Hematopoietic multipotent progenitor cell (in vitro differentiated cells): ENCODE results near the gene ABI3. TPM values are rescaled to one million over a fixed set of nuclear protein-coding genes. Genes with fewer than 3 reads are reported as not detected.

Experiments
- DNase-seq, 3 donors: peaks; one replicate each; pipeline ENCODE4 v3.0.0-alpha.2; 2011 to 2015; ENCODE audit warnings: low read depth in 2 of 3, low spot score in 2 of 3
- total RNA-seq: library from RNA; depleted of rRNA; stranded (reverse); fragments of >200 nt; gene quantifications from one replicate; pipeline ENCODE4 v1.2.3, GENCODE V29; 2012

ABI3 gene
- total RNA-seq, 1 donor: 0.54 TPM

GRCh38 chr17:49196520-49196919, 14.0 kb upstream of the ABI3 start:
- DNase-seq: no peak

GRCh38 chr17:49197346-49197998, 13.0 kb upstream of the ABI3 start:
- no peak for DNase-seq

- no peak for DNase-seq
Measured at GRCh38 chr17:49198211-49198610, 12.3 kb upstream of the ABI3 start.

DNA sequence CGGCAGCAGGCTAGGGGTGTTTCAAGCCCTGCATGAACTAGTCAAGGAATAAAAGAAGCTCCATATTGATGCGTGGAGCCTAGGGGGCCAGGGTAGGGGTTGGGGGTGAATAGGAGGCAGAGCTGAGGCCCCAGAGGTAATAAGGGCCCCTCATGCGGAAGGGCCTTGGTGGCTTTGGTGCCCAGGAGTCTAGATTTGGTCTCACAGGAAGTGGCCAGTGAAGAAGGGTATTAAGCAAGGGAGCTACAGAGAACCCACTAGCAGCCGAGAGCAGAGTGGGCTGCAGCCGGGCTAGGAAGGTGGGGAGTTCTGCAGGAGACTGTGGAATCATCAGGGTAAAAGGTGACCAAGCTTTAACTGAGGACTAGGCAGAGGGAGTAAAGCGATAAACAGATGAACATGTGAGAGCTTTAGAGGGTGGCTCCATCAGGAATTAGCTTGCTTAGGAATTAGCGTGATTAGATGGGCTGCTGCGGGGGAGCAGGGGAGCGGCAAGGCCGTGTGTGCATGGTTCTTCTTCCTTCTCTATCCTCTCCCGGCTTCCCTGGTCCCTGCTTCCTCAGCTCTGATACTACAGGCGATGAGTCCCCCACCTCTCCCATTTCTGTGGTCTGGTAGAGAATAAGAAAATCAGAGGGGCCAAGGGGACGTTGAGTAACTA, 10.0 kb upstream of the ABI3 start:
- no peak for DNase-seq

DNA sequence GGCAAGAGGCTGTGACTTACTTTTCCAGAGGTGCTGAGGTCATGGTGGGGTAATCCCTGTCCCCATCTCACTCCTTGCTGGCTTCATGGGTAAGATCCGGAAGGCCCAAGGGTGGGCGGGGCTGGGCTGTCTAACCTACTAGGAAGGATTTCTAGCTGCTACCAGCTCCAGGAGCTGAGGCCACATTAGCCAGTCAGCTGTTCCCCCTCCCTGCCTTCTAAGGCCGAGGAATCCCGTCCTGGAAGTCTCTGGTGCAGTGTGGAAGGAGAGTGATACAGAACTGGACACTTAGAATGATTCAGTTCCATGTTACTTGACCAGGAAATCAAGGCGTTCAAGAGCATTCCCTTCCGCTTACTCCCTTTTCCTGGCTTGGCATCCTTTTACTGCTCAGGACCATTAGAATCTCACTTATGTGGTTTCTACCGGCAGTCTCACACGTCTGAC, 9.0 kb upstream of the ABI3 start:
- DNase-seq: no peak

DNA sequence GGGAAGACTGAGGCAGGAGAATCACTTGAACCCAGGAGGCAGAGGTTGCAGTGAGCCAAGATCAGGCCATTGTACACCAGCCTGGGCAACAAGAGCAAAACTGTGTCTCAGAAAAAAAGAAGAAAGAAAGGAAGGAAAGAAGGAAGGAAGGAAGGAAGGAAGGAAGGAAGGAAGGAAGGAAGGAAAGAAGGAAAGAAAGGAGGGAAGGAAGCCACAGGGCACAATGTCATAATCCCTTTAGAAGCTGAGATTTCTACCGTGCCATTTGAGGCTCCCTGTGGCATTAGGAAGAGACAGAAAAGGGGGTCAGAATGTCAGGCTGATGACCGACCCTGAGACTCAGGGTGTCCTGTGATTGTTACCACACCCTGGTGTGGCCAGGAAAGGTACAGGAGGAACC, 6.7 kb upstream of the ABI3 start:
- no peak for DNase-seq

GRCh38 chr17:49204516-49204915, 6.0 kb upstream of the ABI3 start:
- DNase-seq: no peak

DNA sequence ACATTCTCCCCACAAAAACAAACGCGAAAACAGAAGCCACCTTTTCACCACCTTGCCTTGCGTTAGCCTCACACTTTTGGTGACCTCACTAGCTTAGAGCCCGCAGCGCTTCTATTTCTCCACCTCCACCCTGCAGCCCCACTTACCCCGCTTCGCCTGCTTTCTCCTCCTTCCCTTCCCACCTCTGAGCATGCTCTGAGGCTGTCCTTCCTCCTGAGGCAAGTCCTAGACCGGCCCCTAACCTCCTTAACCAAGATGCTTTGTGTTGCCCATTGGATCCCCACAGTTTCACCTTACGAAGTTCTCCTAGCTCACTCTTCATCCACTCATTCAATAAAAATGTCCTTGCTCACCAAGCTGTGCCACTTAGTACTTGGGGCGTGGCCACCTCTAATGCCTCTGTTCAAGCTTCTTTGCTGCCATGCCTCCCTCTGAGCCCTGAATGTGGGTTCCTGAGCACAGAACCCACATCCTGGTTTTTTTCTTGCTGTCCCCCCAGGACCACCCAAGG, 1.4 kb upstream of the ABI3 start:
- no peak for DNase-seq

DNA sequence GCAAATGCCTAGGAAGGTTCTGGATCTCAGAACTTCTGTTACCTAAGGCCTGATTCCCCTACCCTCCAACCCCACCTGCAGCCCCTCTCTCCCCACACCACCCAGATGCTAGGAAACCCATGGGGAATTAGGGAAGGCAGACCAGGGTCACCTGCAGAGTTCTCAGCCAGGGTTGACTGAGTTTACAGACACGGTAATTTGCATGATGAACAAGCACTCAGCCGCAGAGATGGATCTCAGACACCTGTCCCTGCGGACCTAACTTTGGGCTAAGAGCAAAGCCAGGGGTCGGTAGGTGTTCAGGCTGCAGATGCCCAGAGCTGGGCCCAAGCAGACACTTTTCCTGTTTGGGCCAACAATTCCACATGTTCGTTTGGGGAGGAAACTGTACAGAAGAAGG, 2.9 kb downstream of the ABI3 start:
- no peak for DNase-seq

GRCh38 chr17:49213847-49214246, 3.3 kb downstream of the ABI3 start:
- DNase-seq: no peak

DNA sequence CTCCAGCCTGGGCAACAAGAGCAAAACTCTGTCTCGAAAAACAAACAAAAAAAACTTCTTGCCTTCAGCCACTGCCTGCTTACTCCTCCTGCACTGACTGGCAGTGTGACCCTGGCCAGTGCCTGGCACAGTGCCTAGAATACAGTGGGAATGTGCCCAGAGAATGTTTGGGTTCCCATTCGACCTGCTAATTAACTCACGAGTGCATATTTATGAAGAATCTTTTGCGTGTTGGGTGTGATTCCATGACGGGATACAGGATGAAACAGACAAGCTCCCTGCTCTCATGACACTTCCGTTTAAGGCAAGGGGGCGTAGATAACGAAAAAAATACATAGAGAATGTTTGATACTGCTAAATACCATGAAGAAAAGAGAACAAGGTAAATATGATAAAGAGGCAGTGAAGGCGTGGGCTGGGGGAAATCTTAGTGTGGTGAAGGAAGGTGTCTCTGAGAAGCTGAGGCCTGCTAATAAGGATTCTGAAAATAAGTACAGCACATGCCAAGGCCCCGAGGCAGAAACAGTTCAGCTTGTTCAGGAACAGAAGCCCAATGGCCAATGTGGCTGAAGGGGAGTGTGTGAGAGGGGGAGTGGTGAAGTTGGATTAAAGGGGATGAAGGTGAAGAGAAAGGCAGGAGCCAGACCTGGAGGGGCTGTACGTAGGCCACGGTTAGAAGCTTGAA, 4.3 kb downstream of the ABI3 start:
- DNase-seq: no peak

DNA sequence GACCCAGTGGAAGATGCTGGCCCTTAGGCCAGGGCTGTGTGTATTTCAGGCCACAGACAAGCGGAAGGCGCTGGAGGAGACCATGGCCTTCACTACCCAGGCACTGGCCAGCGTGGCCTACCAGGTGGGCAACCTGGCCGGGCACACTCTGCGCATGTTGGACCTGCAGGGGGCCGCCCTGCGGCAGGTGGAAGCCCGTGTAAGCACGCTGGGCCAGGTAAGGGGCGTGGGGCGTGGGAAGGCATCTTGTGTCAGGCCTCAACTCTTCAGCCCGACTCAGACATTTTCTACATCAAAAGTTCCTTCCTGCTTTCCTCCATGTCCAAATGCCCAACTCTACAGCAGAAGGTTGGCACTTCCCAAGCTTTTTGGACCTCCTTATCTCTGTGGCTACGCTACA, 6.0 kb downstream of the ABI3 start:
- no peak for DNase-seq

- no peak for DNase-seq
Measured at GRCh38 chr17:49216953-49217650, 6.6 kb downstream of the ABI3 start.

- DNase-seq: peak in 2 of 3 donors; percentile 85 to 87
Measured at GRCh38 chr17:49217651-49218413, 7.3 kb downstream of the ABI3 start.

DNA sequence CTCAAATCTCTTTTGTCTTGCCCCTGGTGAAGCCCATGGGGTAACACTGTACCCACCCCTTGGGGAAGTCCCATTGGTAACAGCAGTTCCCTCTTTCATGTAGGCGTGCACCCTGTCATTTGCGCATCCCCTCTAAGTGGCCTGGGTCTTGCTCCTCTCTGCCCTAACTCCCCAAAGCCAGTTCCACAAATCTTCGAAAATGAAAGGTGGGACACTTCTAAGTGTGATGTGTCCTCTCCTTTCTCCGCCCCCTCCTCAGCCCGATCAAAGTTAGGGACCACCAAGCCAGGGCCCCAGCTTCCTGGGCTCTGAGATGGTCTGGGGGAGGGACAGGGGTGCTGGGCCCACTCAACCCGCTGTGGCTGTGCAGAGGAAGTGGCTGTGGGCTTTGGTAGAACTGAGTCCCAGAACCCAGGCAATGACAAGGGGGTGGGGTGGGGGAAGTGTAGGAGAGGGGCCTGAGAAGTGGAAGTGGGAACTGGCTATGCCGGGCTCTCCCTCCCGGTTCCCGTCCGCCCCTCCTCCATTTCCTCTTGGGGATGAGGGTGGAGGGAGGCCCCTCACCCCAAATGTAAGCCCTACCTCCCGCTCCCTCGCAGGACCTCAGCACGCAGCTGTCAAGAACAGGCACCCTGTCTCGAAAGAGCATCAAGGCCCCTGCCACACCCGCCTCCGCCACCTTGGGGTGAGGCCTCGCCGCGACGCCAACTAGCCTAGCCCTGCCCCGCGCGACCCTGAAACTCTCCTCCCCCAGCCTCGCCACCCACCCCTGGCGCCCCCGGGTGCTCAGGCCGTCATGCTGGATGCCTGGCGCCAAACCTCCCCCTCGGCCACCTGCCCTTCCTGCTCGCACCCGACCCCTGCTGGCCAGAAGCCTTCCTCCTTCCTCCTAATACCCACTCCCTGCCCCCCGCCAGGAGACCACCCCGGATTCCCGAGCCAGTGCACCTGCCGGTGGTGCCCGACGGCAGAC, 8.7 kb downstream of the ABI3 start:
- DNase-seq: peak in 1 of 3 donors; percentile 83

DNA sequence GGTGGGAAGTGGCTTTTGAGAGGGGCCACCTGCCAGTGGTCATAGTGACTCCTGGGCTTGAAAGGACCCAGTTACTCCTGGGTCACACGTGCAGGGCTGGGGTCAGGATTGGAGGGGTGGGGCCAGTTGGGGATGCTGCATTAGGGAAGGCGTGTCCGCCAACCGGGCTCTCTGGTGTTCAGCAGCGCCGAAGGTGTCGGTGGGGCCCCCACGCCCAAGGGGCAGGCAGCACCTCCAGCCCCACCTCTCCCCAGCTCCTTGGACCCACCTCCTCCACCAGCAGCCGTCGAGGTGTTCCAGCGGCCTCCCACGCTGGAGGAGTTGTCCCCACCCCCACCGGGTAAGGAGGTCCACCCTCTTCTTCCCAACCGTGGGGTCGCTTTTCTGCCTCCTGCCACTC, 9.5 kb downstream of the ABI3 start:
- no peak for DNase-seq

GRCh38 chr17:49223168-49223516, 12.6 kb downstream of the ABI3 start:
- DNase-seq: no peak

GRCh38 chr17:49223517-49224197, 13.2 kb downstream of the ABI3 start:
- peak in 1 of 3 donors; percentile 60 for DNase-seq
